ENCODE data around the gene RTN3.

Gene RTN3

DNA sequence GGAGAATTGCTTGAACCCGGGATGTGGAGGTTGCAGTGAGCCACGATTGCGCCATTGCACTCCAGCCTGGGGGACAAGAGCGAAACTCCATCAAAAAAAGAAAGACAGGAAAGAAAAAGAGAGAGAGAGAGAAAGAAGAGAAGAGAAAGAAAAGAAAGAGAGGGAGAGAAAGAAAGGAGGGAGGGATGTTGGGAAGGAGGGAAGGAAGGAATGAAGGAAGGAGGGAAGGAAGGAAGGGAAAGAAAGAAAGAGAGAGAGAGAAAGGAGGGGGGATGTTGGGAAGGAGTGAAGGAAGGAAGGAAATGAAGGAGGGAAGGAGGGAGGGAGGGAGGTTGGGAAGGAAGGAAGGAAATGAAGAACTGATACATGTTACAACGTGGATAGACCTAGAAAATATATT is 119.6 kb downstream of the RTN3 start:
- ATAC-seq, result no peak
- TF ChIP-seq TCF4 (CRISPR knock-in tag; IDR thresholded peaks at IDR 0.05; ENCODE audit: borderline replicate concordance), result no peak

DNA sequence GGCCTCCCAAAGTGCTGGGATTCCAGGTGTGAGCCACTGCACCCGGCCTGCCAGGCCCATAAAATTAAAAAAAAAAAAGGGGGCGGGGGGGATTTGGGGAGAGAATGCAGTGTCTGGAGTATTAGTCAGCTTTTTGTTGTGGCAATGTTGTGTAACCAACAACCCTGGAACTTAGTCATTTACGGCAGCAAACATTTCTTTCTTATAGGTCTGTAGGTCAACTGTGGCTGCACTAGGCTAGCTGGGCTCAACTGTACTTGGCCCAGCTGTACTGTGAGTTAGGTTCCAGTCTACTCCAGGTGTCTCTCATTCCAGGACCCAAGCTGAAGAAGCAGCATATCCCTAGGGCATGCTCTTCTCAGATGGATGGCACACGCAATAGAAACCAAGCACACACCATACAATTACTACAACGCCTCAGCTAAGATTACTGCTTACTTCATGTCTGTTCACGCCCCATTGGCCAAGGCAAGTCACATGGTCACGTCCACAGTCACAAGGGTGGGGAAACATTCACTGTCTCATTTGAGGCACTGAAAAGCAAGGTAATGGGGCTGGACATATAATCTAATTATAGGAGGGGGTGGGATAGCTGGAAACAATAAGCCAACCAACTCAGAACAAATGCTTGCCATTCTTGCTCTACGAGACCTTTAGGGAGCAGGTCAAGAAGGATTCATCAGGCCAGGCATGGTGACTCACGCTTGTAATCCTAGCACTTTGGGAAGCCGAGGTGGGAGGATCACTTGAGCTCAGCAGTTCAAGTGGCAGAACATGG is 121.5 kb downstream of the RTN3 start:
- ATAC-seq, result peak; percentile 48
- TF ChIP-seq, protein P1, sequence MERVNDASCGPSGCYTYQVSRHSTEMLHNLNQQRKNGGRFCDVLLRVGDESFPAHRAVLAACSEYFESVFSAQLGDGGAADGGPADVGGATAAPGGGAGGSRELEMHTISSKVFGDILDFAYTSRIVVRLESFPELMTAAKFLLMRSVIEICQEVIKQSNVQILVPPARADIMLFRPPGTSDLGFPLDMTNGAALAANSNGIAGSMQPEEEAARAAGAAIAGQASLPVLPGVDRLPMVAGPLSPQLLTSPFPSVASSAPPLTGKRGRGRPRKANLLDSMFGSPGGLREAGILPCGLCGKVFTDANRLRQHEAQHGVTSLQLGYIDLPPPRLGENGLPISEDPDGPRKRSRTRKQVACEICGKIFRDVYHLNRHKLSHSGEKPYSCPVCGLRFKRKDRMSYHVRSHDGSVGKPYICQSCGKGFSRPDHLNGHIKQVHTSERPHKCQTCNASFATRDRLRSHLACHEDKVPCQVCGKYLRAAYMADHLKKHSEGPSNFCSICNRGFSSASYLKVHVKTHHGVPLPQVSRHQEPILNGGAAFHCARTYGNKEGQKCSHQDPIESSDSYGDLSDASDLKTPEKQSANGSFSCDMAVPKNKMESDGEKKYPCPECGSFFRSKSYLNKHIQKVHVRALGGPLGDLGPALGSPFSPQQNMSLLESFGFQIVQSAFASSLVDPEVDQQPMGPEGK (CRISPR knock-in tag; IDR thresholded peaks at IDR 0.05; ENCODE audit: borderline replicate concordance), result no peak
- TF ChIP-seq ZC3H10 (CRISPR knock-in tag; IDR thresholded peaks at IDR 0.05), result no peak
- TF ChIP-seq, protein P2, sequence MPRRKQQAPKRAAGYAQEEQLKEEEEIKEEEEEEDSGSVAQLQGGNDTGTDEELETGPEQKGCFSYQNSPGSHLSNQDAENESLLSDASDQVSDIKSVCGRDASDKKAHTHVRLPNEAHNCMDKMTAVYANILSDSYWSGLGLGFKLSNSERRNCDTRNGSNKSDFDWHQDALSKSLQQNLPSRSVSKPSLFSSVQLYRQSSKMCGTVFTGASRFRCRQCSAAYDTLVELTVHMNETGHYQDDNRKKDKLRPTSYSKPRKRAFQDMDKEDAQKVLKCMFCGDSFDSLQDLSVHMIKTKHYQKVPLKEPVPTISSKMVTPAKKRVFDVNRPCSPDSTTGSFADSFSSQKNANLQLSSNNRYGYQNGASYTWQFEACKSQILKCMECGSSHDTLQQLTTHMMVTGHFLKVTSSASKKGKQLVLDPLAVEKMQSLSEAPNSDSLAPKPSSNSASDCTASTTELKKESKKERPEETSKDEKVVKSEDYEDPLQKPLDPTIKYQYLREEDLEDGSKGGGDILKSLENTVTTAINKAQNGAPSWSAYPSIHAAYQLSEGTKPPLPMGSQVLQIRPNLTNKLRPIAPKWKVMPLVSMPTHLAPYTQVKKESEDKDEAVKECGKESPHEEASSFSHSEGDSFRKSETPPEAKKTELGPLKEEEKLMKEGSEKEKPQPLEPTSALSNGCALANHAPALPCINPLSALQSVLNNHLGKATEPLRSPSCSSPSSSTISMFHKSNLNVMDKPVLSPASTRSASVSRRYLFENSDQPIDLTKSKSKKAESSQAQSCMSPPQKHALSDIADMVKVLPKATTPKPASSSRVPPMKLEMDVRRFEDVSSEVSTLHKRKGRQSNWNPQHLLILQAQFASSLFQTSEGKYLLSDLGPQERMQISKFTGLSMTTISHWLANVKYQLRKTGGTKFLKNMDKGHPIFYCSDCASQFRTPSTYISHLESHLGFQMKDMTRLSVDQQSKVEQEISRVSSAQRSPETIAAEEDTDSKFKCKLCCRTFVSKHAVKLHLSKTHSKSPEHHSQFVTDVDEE (CRISPR knock-in tag; IDR thresholded peaks at IDR 0.05), result no peak
- TF ChIP-seq ARNTL (CRISPR knock-in tag; IDR thresholded peaks at IDR 0.05; ENCODE audit: borderline replicate concordance, low read depth), result no peak
- TF ChIP-seq ZNF70 (CRISPR knock-in tag; IDR thresholded peaks at IDR 0.05), result no peak
- no peak for TF ChIP-seq ESRRG (CRISPR knock-in tag; IDR thresholded peaks at IDR 0.05)
- no peak for TF ChIP-seq ZNF565 (CRISPR knock-in tag; conservative IDR thresholded peaks at IDR 0.05; ENCODE audit: low read depth)
- TF ChIP-seq, protein P3, sequence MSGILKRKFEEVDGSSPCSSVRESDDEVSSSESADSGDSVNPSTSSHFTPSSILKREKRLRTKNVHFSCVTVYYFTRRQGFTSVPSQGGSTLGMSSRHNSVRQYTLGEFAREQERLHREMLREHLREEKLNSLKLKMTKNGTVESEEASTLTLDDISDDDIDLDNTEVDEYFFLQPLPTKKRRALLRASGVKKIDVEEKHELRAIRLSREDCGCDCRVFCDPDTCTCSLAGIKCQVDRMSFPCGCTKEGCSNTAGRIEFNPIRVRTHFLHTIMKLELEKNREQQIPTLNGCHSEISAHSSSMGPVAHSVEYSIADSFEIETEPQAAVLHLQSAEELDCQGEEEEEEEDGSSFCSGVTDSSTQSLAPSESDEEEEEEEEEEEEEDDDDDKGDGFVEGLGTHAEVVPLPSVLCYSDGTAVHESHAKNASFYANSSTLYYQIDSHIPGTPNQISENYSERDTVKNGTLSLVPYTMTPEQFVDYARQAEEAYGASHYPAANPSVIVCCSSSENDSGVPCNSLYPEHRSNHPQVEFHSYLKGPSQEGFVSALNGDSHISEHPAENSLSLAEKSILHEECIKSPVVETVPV (CRISPR knock-in tag; IDR thresholded peaks at IDR 0.05), result no peak
- no peak for TF ChIP-seq TOX (CRISPR knock-in tag; IDR thresholded peaks at IDR 0.05; ENCODE audit: borderline replicate concordance)
- TF ChIP-seq ZFP30 (CRISPR knock-in tag; IDR thresholded peaks at IDR 0.05), result no peak
- no peak for TF ChIP-seq ZFP3 (CRISPR knock-in tag; IDR thresholded peaks at IDR 0.05)
- no peak for TF ChIP-seq RARB (CRISPR knock-in tag; IDR thresholded peaks at IDR 0.05)
- no peak for TF ChIP-seq TCF4 (CRISPR knock-in tag; IDR thresholded peaks at IDR 0.05; ENCODE audit: borderline replicate concordance)
- no peak for TF ChIP-seq CSDC2 (CRISPR knock-in tag; IDR thresholded peaks at IDR 0.05)

DNA sequence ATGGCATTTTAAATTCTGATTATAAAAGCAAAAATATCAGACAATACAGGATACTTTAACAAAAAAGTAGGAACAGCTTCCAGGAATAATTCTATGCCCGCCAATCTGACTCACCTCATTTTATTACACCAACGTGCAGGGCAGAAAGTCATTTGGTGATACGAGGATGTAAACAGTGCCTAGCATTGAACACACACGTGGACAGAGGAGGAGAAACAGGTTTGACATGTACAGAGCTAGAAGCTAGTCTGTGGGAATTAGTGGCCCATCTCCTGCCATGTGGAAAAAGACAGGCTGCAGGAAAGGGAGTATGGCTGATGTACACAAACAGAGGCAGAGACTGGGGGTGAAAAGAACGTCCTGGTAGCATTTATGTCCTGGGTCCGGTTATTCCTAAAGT is 123.0 kb downstream of the RTN3 start:
- no peak for ATAC-seq
- no peak for TF ChIP-seq ESRRG (CRISPR knock-in tag; IDR thresholded peaks at IDR 0.05)
- no peak for TF ChIP-seq ISL1 (CRISPR knock-in tag; IDR thresholded peaks at IDR 0.05)
- no peak for TF ChIP-seq OSR1 (CRISPR knock-in tag; IDR thresholded peaks at IDR 0.05)
- TF ChIP-seq ZNF565 (CRISPR knock-in tag; conservative IDR thresholded peaks at IDR 0.05; ENCODE audit: low read depth), result no peak
- TF ChIP-seq GLIS3 (CRISPR knock-in tag; IDR thresholded peaks at IDR 0.05), result no peak
- TF ChIP-seq BACH2 (CRISPR knock-in tag; IDR thresholded peaks at IDR 0.05; ENCODE audit: borderline replicate concordance), result no peak
- no peak for TF ChIP-seq ZFP30 (CRISPR knock-in tag; IDR thresholded peaks at IDR 0.05)
- no peak for TF ChIP-seq ZFP3 (CRISPR knock-in tag; IDR thresholded peaks at IDR 0.05)

DNA sequence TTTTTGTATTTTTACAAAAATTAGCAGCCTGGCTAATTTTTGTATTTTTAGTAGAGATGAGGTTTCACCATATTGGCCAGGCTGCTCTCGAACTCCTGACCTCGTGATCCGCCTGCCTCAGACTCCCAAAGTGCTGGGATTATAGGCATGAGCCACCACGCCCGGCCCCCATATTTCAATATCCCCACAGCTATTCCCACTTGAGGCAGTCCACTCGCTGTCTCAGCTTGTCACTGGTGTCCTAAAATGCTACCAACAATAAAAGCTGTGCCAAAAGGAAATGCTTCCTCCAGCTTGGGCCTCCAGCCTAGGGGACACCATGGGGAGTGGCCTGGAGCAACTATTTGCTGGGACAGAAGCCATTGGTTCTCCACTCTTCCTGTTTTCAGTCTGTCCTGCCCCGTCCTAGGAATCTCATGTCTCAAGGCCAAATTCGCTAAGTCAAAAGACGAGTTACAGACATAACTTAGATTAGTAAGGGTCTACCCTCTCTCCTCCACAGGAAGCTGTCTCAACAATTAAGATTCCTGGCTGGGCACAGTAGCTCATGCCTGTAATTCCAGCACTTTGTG is 124.6 kb downstream of the RTN3 start:
- TF ChIP-seq, protein P3 (CRISPR knock-in tag; IDR thresholded peaks at IDR 0.05), result no peak
- TF ChIP-seq TCF4 (CRISPR knock-in tag; IDR thresholded peaks at IDR 0.05; ENCODE audit: borderline replicate concordance), result no peak
- no peak for TF ChIP-seq ZC3H10 (CRISPR knock-in tag; IDR thresholded peaks at IDR 0.05)
- no peak for TF ChIP-seq TOX (CRISPR knock-in tag; IDR thresholded peaks at IDR 0.05; ENCODE audit: borderline replicate concordance)
- no peak for TF ChIP-seq CSDC2 (CRISPR knock-in tag; IDR thresholded peaks at IDR 0.05)
- TF ChIP-seq, protein P1 (CRISPR knock-in tag; IDR thresholded peaks at IDR 0.05; ENCODE audit: borderline replicate concordance), result no peak
- TF ChIP-seq OSR1 (CRISPR knock-in tag; IDR thresholded peaks at IDR 0.05), result no peak
- no peak for TF ChIP-seq ZFP3 (CRISPR knock-in tag; IDR thresholded peaks at IDR 0.05)
- no peak for TF ChIP-seq PPARA (CRISPR knock-in tag; IDR thresholded peaks at IDR 0.05; ENCODE audit: borderline replicate concordance)
- no peak for TF ChIP-seq ZNF8 (CRISPR knock-in tag; IDR thresholded peaks at IDR 0.05)
- TF ChIP-seq ESRRG (CRISPR knock-in tag; IDR thresholded peaks at IDR 0.05), result no peak
- TF ChIP-seq, protein P4, sequence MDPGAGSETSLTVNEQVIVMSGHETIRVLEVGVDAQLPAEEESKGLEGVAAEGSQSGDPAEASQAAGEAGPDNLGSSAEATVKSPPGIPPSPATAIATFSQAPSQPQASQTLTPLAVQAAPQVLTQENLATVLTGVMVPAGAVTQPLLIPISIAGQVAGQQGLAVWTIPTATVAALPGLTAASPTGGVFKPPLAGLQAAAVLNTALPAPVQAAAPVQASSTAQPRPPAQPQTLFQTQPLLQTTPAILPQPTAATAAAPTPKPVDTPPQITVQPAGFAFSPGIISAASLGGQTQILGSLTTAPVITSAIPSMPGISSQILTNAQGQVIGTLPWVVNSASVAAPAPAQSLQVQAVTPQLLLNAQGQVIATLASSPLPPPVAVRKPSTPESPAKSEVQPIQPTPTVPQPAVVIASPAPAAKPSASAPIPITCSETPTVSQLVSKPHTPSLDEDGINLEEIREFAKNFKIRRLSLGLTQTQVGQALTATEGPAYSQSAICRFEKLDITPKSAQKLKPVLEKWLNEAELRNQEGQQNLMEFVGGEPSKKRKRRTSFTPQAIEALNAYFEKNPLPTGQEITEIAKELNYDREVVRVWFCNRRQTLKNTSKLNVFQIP (CRISPR knock-in tag; IDR thresholded peaks at IDR 0.05; ENCODE audit: borderline replicate concordance, low read depth), result no peak
- TF ChIP-seq ZFP30 (CRISPR knock-in tag; IDR thresholded peaks at IDR 0.05), result no peak
- TF ChIP-seq ISL1 (CRISPR knock-in tag; IDR thresholded peaks at IDR 0.05), result no peak
- TF ChIP-seq ZNF70 (CRISPR knock-in tag; IDR thresholded peaks at IDR 0.05), result no peak
- peak; percentile 56 for ATAC-seq
